Nephron progenitor cell (in vitro differentiated cells): ENCODE measurements around the gene GPATCH2.

Source experiments
- DNase-seq: peaks from one replicate; pipeline ENCODE4 v3.0.0; 2021
- H3K27ac Mint-ChIP-seq: 2 replicates; pipeline ENCODE4 v1.8.0; 2021; ENCODE audit warnings: mild to moderate bottlenecking, moderate library complexity, mixed read lengths
- H3K27me3 Mint-ChIP-seq: 2 replicates; pipeline ENCODE4 v1.8.0; 2021; ENCODE audit warnings: mild to moderate bottlenecking, low read depth, mixed read lengths; ENCODE audit not compliant: poor library complexity
- H3K36me3 Mint-ChIP-seq: 2 replicates; pipeline ENCODE4 v1.8.0; 2021; ENCODE audit warnings: low read depth, mixed read lengths
- H3K4me1 Mint-ChIP-seq: 2 replicates; pipeline ENCODE4 v1.8.0; 2021; ENCODE audit warnings: mixed read lengths
- H3K4me3 Mint-ChIP-seq: 2 replicates; pipeline ENCODE4 v1.8.0; 2021; ENCODE audit warnings: mild to moderate bottlenecking, moderate library complexity, mixed read lengths
- H3K9me3 Mint-ChIP-seq: 2 replicates; pipeline ENCODE4 v1.8.0; 2021; ENCODE audit warnings: mild to moderate bottlenecking, moderate library complexity, mixed read lengths
- CTCF ChIP-seq: fragments of 200-600 bp; sonication (generic); IDR thresholded peaks from 2 replicates; pipeline ENCODE4 v1.5.0; 2021; ENCODE audit warnings: antibody characterized with exemption

Gene GPATCH2

DNA sequence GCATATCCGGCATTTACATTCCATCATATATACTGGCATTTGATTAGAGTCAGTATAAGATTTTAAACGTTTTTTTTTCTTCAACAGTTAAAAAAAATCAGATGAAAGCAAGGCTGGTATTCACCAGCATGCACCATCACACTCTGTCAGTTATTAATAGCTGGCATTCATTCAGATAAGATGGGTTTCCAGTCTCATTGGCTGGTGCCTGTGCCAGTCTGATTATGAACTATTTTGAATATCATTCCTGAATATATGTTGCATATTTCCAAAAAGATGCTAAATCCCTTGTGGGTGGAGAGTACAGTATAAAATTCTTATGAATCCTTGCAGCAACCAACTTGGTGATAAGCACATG, 211.7 kb downstream of the GPATCH2 start:
- Mint-ChIP-seq H3K4me1 (peaks cover under 1% of the 10 kb centered on the region), H3K36me3 (no peaks in the 10 kb centered on the region), H3K4me3 (no peak overlapping the region), H3K27ac (no peak overlapping the region), H3K27me3 (peaks cover 13% of the 10 kb centered on the region), H3K9me3 (no peaks in the 10 kb centered on the region)
- DNase-seq, result no peak
- no peak for TF ChIP-seq CTCF

- Mint-ChIP-seq H3K9me3 (no peaks in the 10 kb centered on the region), H3K4me3 (no peak overlapping the region), H3K4me1 (no peaks in the 10 kb centered on the region), H3K27me3 (peaks cover 14% of the 10 kb centered on the region), H3K36me3 (no peaks in the 10 kb centered on the region), H3K27ac (no peak overlapping the region)
- DNase-seq, result no peak
- TF ChIP-seq CTCF, result no peak
These were observed 212.4 kb downstream of the GPATCH2 start for GRCh38 chr1:217418269-217419193.

- no peak overlapping the region for H3K27ac Mint-ChIP-seq
- DNase-seq, result no peak
- H3K4me3 Mint-ChIP-seq, result no peak overlapping the region
- peaks cover 14% of the 10 kb centered on the region for H3K27me3 Mint-ChIP-seq
- no peaks in the 10 kb centered on the region for H3K9me3 Mint-ChIP-seq
- H3K4me1 Mint-ChIP-seq, result no peaks in the 10 kb centered on the region
- H3K36me3 Mint-ChIP-seq, result no peaks in the 10 kb centered on the region
- no peak for TF ChIP-seq CTCF
These were observed 213.5 kb downstream of the GPATCH2 start for GRCh38 chr1:217417363-217417762.

DNA sequence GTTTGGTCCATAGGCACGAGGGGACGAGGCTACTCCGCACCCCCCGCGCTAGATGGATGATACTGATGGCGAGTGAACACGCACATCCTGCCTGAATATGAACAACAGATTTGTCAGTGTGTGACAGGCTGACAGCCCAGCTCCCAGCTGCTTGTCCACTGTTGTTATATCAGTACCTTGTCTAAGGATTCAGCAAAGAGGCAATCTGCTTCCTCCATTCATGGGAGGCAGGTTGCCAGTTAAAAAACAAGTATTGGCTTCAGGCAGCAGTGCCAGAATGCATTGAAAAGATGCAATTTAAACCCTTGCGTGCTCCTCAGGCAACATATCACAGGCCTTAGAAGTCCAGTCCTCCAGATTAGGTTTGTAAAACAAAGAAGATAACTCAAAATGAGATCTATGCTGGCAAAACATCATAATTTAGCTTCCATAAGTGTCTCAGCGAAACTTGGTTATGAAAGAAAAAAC, 223.3 kb downstream of the GPATCH2 start:
- no peak for DNase-seq
- H3K4me3 Mint-ChIP-seq, result no peak overlapping the region
- H3K27ac Mint-ChIP-seq, result no peak overlapping the region
- H3K9me3 Mint-ChIP-seq, result no peaks in the 10 kb centered on the region
- TF ChIP-seq CTCF, result no peak
- H3K4me1 Mint-ChIP-seq, result peaks cover 14% of the 10 kb centered on the region
- no peaks in the 10 kb centered on the region for H3K36me3 Mint-ChIP-seq
- peaks cover 7% of the 10 kb centered on the region for H3K27me3 Mint-ChIP-seq

- H3K9me3 Mint-ChIP-seq, result no peaks in the 10 kb centered on the region
- peaks cover 7% of the 10 kb centered on the region for H3K27me3 Mint-ChIP-seq
- H3K36me3 Mint-ChIP-seq, result no peaks in the 10 kb centered on the region
- H3K4me3 Mint-ChIP-seq, result no peak overlapping the region
- peak overlapping the region; percentile 16 for H3K27ac Mint-ChIP-seq
- TF ChIP-seq CTCF, result no peak
- peaks cover 21% of the 10 kb centered on the region for H3K4me1 Mint-ChIP-seq
- DNase-seq, result peak; percentile 28
These were observed 227.7 kb downstream of the GPATCH2 start for GRCh38 chr1:217403026-217403720.
